ENCODE measurements around the gene CIC. TPM values are rescaled to one million over a fixed set of nuclear protein-coding genes. Genes with fewer than 3 reads are reported as not detected.
A peak's percentile ranks its signal among the peaks of the same experiment; 100 is the strongest.

The CIC gene
- total RNA-seq, 1 experiment from 2014 or later: 54.0 TPM

DNA sequence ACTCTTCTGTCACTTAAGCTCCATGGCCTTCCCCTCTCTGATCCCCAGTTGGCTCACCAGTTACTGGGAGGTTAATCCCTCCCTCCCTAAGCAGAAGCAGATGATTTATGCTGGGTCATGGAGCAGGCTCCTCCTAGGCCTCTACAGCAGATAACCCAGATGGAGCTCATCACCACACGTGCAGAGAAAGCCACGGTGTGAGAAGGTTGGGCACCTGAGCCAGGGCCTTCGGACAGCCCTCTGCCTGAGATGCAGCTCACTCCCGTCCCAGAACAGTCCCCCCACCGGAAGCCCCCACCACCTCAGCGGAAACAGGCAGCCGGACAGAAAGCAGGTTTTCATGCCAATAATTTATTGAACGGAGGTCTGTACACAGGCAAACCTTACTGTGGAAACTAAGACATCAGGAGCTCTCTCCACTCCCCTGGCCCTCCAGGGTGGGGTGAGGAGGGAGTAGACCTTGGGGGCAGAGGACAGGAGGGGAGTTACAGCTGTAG is 39.1 kb upstream of the CIC start:
- Mint-ChIP-seq H3K27ac (peak overlapping the region in 1 of 3 experiments; percentile 48; a peak in 2 of 7 replicates), H3K4me3 (no peak overlapping the region; a peak in 1 of 5 replicates), H3K4me1 (peaks cover 0 to 6% of the 10 kb centered on the region in 2 experiments; a peak in 1 of 4 replicates), H3K36me3 (ENCODE audit: insufficient read depth in 1 of 3, low read depth in 3 of 3) (peaks cover 43 to 92% (median 85%) of the 10 kb centered on the region in 3 experiments; a peak in 6 of 7 replicates), H3K9me3 (no peaks in the 10 kb centered on the region), H3K27me3 (ENCODE audit: low read depth) (no peaks in the 10 kb centered on the region)
- Histone ChIP-seq H4K20me1 (ENCODE audit: control insufficient read depth, insufficient read depth, insufficient read length) (no peaks in the 10 kb centered on the region), H3K23ac (ENCODE audit: insufficient read length, low read depth, low read length) (no peak overlapping the region), H3K27ac (ENCODE audit: insufficient read length, low read depth, low read length) (no peak overlapping the region), H4K5ac (ENCODE audit: insufficient read length, low read depth, low read length) (no peak overlapping the region), H2AK5ac (ENCODE audit: insufficient read length, low read length) (no peak overlapping the region), H3K18ac (ENCODE audit: insufficient read length, low read depth, low read length) (no peak overlapping the region), H3K4ac (ENCODE audit: low read depth, low read length) (no peak overlapping the region), H3T11ph (ENCODE audit: low read length) (no peak overlapping the region), H4K91ac (ENCODE audit: insufficient read length, low read depth, low read length) (no peak overlapping the region), H3K9me3 (ENCODE audit: control insufficient read depth, low read depth, low read length) (no peaks in the 10 kb centered on the region), H4K8ac (replicated peaks; ENCODE audit: insufficient read length, low read depth, low read length) (no peak overlapping the region), H2BK5ac (ENCODE audit: insufficient read length, low read length) (no peak overlapping the region), H3K9ac (ENCODE audit: extremely low read depth, insufficient read length, low read length) (no peak overlapping the region), H3K14ac (ENCODE audit: insufficient read depth, low read length) (no peak overlapping the region), H3K4me2 (ENCODE audit: insufficient read depth, insufficient read length, low read length) (no peak overlapping the region), H2BK15ac (ENCODE audit: low read depth, low read length) (no peak overlapping the region), H2BK12ac (ENCODE audit: insufficient read length, low read depth, low read length) (no peak overlapping the region), H3K79me2 (ENCODE audit: insufficient read depth, low read length) (peaks cover 2% of the 10 kb centered on the region; the same call in 1 of the 2 replicates), H3K23me2 (ENCODE audit: insufficient read length, low read depth, low read length, poor library complexity, severe bottlenecking) (no peaks in the 10 kb centered on the region), H3K27me3 (ENCODE audit: insufficient read depth, low read length) (no peaks in the 10 kb centered on the region), H3K79me1 (ENCODE audit: insufficient read depth, low read depth, low read length, poor library complexity, severe bottlenecking) (no peaks in the 10 kb centered on the region), H2AFZ (ENCODE audit: low read length) (no peak overlapping the region), H2BK120ac (ENCODE audit: low read depth, low read length, poor library complexity, severe bottlenecking) (no peak overlapping the region), H3K4me1 (ENCODE audit: insufficient read depth, low read length) (no peaks in the 10 kb centered on the region), H3K56ac (ENCODE audit: insufficient read length, low read depth, low read length) (no peak overlapping the region), H2BK20ac (ENCODE audit: low read depth, low read length, poor library complexity, severe bottlenecking) (no peak overlapping the region)
- no CpG with 5 or more reads among the region's 8 CpGs for WGBS (ENCODE audit: extremely low coverage, insufficient read length, low lambda C conversion rate)
- no peak for DNase-seq
- TF ChIP-seq, protein P1, sequence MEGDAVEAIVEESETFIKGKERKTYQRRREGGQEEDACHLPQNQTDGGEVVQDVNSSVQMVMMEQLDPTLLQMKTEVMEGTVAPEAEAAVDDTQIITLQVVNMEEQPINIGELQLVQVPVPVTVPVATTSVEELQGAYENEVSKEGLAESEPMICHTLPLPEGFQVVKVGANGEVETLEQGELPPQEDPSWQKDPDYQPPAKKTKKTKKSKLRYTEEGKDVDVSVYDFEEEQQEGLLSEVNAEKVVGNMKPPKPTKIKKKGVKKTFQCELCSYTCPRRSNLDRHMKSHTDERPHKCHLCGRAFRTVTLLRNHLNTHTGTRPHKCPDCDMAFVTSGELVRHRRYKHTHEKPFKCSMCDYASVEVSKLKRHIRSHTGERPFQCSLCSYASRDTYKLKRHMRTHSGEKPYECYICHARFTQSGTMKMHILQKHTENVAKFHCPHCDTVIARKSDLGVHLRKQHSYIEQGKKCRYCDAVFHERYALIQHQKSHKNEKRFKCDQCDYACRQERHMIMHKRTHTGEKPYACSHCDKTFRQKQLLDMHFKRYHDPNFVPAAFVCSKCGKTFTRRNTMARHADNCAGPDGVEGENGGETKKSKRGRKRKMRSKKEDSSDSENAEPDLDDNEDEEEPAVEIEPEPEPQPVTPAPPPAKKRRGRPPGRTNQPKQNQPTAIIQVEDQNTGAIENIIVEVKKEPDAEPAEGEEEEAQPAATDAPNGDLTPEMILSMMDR (conservative IDR thresholded peaks at IDR 0.05): no peak
